GM12864 (cell line): ENCODE data around the gene CYB561A3.

Experiments
- DNase-seq: peaks from one replicate; pipeline ENCODE4 v3.0.0-alpha.2; 2011; ENCODE audit warnings: low read depth
- H3K4me3 ChIP-seq: 2 replicates; pipeline ENCODE4 v1.5.1; 2011; ENCODE audit warnings: mild to moderate bottlenecking, low read depth, low read length, control low read depth
- TF ChIP-seq, protein P1 (sequence below): IDR thresholded peaks from 2 replicates; pipeline ENCODE4 v1.5.1; 2011; ENCODE audit warnings: low read depth, mild to moderate bottlenecking, moderate library complexity, low read length, control low read depth, inconsistent platforms; ENCODE audit errors: missing control alignments

Gene CYB561A3

DNA sequence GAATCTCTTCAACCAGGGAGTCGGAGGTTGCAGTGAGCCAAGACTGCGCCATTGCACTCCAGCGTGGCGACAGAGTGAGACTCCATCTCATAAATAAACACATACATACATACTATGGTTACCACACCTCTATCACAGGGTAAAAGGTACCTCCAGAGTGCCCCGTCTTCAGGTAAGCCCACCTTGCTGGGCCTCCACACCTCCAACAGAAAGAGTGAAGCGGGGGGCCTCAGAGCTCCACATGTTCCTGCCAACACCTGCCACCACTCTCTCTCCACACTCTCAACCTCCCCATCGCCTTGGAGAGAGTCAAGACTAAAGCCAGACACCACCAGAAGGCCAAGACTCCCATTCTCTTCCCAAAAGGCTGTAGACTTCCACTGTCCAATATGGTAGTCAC lies 56.3 kb downstream of the CYB561A3 start:
- DNase-seq: no peak
- TF ChIP-seq, protein P1, sequence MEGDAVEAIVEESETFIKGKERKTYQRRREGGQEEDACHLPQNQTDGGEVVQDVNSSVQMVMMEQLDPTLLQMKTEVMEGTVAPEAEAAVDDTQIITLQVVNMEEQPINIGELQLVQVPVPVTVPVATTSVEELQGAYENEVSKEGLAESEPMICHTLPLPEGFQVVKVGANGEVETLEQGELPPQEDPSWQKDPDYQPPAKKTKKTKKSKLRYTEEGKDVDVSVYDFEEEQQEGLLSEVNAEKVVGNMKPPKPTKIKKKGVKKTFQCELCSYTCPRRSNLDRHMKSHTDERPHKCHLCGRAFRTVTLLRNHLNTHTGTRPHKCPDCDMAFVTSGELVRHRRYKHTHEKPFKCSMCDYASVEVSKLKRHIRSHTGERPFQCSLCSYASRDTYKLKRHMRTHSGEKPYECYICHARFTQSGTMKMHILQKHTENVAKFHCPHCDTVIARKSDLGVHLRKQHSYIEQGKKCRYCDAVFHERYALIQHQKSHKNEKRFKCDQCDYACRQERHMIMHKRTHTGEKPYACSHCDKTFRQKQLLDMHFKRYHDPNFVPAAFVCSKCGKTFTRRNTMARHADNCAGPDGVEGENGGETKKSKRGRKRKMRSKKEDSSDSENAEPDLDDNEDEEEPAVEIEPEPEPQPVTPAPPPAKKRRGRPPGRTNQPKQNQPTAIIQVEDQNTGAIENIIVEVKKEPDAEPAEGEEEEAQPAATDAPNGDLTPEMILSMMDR: no peak
- no peak overlapping the region for H3K4me3 ChIP-seq

DNA sequence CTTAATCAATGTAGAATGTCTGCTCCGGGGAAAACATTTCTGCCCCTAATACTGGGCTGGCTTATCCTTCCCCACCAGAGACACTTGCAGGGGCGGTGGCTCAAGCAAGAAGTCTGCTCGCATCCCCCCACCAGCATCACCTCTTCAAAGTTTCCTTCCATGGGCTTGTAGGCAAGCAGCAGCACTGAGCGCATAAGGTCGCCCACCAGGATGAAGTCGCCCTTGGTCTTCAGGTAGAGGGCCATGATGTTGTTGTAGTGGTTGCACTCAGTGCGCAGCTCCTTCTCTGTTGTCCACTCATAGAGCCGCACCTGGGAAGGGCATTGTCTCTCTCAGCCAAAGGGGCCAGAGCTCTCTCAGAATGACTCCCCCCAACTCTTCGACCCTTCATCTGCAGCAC lies 58.0 kb downstream of the CYB561A3 start:
- TF ChIP-seq, protein P1: no peak
- DNase-seq: no peak
- H3K4me3 ChIP-seq: no peak overlapping the region

DNA sequence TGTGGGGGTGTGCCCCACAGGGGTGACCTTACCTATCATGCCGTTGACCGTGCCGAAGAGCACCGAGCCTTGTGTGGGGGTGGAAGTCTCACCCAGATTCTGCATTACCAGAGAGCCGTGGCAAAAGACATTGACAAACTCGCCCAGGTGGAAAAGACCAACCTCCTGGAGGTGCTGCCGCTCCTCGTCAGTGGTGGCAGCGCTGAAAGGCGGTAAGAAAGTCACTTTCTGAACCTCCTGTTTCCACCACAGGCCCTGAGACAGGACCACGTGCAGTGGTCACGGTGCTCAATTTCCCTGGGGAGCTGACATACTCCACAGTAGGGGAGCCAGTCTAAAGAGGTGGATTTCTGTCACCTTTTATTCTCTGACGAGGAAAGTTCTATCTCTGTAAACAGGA lies 59.1 kb downstream of the CYB561A3 start:
- H3K4me3 ChIP-seq: no peak overlapping the region
- no peak for DNase-seq
- TF ChIP-seq, protein P1: no peak
